Measurements from ENCODE around the gene NELL1.

The NELL1 gene

GRCh38 chr11:21520244-21520643 lies 850.9 kb downstream of the NELL1 start:
- no peak for DNase-seq

DNA sequence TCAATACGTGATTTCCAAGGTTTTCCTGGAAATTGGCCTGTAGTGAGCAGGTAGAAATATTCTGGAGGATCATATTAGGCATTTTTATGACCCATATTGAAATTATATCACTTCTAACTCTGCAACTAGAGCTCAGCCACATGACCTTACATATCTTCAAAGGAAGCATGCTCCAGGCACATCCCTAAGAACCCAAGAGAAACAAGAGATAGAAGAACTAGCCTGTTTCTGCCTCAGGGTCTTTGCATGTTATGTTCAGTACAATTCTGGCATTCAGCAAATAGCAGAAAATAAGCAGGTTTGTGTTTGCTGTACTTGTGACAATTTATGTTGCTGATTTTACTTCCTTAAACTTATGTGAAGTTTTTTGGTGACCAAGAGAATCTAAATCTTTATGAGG lies 859.8 kb downstream of the NELL1 start:
- DNase-seq = no peak

GRCh38 chr11:21534288-21534687 lies 864.9 kb downstream of the NELL1 start:
- DNase-seq = no peak

GRCh38 chr11:21537980-21538379 lies 868.6 kb downstream of the NELL1 start:
- DNase-seq = no peak

DNA sequence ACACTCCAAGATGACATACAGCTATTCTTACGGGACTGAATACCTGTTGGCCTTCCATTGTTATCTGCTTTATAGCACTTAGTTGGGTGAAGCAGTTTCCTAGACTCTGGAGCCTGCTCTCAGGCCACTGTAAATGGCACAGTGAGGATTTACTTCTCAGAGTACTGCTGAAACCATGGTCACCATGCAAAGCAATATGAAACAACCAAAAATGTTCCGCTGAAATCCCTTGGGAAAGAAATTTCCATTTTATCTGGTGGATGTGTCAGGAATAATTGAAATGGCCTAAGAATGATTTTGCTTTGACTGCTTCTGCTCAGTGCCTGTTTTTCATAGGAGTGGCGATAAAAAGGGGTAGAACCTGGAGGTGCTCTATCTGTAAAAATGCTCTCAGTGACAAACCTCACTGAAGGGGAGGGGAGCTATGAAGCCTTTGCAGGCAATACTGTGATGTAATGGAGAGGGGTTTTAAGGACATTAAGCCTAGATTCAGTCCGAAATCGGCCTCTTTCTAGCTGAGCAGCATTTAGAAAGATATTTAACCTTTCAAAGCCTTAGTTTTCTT lies 871.9 kb downstream of the NELL1 start:
- DNase-seq = no peak

DNA sequence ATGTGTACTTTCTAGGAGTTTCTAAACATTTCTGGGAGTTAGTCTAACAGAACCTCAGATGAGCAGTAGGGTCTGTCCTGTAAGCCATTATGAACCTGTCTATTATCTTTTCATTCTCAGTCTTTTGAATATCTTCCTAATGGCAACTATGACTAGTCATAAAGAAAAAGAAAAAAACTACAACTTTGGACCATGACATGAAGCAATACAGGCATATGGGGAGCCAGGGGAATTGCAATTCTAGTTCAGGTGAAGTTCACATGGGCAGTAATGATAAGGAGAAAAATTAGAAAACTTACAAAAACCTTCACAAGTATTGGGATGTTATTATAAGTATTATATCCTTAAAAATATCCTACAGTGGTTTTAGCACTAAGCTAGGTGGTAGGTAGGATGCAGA lies 874.5 kb downstream of the NELL1 start:
- DNase-seq = no peak

DNA sequence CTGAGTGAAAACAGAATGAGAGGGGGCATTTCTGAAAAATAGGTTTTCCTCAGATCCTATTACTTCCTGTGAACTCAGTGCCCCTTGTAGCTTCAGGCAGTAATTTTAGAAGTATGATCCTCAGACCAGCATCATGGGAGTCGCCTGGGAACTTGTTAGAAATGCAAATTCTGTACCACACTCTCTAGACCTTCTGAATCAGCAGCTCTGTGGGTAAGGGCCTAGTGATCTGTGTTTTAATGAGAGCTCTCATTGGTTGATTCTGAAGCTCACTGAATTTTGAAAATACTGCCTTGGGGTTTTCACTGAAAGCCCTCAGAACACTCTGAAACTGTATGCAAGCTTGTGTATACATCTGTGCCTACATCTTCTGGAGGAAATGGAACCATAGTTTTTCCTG lies 876.3 kb downstream of the NELL1 start:
- DNase-seq = no peak

- DNase-seq = no peak
Measured at GRCh38 chr11:21546703-21547102, 877.3 kb downstream of the NELL1 start.

- no peak for DNase-seq
Measured at GRCh38 chr11:21552911-21553310, 883.5 kb downstream of the NELL1 start.

DNA sequence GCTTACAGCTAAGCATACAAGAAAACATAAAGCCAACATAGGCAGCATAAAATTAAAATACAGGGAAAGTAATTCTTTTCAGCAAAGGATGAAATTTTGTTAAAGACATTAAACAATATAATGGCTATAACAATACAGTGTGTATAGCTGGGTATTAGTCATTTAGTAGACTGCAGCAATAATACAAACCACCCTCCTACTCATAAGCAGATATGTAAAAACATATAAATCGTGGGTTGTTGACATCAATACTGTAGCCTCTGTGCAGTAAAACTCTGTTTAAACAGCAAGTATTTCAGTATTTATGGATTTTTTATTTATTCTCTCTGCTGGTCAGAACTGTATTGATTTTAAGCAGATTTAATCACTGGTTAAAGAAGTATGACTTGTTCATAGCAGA lies 884.4 kb downstream of the NELL1 start:
- DNase-seq = no peak

GRCh38 chr11:21554284-21554683 lies 884.9 kb downstream of the NELL1 start:
- no peak for DNase-seq

DNA sequence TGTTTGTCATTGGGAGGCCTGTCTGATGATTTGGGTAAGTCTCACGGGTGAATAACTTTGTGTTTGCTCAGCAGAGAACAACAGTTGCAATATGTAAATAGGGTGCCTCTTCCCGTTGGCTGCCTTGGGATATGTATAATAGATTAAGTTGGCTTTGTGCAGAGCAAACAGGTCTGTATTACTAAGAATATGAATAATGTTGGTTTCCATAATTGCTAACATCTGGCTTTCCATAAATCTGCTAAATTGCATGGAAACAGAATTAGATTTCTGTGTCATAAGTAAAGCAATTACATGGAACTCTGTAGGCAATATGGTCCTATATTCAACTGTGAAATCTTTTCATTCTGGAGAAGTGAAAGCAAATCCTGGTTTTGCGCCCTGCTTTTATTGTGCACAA lies 887.5 kb downstream of the NELL1 start:
- DNase-seq = peak; percentile 84

DNA sequence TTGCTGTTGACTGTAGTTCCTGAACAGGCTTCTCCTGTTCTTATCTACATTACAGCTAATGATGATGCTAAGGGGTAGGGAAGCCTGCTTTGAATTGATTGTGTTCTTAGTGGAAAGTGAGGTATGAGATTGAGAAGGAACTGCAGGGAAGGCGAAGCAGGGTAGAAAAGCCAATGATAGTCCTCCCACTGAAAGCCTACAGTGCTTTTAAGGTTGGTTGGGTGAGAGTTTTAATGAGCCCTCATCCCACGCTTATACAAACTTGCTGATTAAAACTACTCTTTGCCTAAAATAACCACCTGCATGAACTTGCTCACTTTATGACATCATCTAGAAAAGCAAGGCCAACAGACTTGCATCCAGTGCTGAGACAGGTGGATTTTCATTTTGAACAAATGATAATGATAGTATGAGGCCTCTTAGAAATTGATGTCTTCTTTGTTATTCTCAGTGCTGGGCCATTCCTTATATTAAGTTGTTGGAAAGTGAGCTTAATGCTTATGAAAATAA lies 891.1 kb downstream of the NELL1 start:
- DNase-seq = no peak

GRCh38 chr11:21561581-21561980 lies 892.2 kb downstream of the NELL1 start:
- DNase-seq = no peak

GRCh38 chr11:21564095-21564494 lies 894.7 kb downstream of the NELL1 start:
- no peak for DNase-seq

DNA sequence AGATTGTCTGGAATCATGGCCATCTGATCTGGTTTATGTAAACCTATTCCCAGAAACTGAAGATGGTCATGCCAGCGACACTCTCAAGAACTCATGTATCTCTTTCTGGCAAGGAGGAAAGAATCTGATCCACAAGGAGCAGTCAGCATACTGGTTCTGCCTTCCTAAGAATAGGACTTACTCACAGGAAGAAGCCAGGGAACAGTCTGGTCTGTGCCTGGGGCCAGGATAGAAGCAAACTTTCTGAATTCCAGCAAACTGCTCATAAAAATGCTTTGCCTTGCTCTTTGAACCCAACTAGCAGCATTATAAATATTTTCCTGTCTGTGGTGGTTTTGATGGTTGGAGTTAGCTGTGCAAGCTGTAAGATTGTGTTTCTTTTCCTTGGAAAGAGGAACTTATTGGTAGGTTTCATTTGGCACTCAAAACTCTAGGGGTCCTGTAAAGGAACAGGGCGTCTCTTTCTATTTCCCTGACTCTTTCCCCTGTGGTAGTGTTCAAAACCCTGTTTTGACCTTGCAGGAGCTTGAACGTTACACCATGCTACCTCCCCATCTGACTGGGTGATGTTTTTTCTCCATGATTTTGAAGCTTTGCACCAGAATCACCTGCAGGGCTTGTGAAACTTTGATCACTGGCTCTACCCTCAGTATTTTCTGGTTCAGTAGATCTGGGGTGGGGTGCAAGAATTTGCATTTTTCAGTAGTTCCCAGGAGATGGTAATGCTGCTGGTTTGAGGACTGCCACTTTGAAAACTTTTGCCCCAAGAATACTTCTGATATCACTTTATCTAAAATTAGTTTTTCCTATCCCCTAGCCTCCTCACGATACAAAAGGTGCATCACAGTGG lies 895.7 kb downstream of the NELL1 start:
- DNase-seq = no peak

- DNase-seq = no peak
Measured at GRCh38 chr11:21566521-21567117, 897.2 kb downstream of the NELL1 start.

DNA sequence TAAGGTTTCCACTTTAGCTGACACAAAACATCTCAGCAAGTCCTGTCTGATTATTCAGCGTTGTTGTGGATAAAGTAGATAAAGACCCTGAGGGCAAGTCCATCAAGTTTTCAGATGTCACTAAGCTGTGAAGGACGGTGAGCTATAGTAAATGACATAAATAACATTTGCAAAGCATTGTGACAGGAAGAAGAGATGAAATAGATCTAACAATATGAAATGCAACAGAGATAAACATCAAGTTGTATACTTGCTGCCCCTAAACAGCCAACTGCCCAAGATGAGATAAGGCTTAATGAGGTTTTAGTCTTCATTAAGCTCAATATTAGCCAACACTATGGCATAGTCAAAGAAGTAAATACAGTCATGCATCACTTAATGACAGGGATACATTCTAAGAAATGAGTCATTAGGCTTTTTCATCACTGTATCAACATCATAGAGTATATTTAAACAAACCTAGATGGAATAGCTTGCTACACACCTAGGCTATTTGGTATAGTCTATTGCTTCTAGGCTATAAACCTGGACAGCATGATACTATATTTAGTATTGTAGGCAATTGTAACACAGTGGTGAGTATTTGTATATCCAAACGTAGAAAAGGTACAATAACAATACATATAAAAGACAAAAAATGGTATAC lies 898.4 kb downstream of the NELL1 start:
- no peak for DNase-seq

- DNase-seq = no peak
Measured at GRCh38 chr11:21572210-21572609, 902.8 kb downstream of the NELL1 start.

GRCh38 chr11:21582791-21583190 lies 913.4 kb downstream of the NELL1 start:
- no peak for DNase-seq

DNA sequence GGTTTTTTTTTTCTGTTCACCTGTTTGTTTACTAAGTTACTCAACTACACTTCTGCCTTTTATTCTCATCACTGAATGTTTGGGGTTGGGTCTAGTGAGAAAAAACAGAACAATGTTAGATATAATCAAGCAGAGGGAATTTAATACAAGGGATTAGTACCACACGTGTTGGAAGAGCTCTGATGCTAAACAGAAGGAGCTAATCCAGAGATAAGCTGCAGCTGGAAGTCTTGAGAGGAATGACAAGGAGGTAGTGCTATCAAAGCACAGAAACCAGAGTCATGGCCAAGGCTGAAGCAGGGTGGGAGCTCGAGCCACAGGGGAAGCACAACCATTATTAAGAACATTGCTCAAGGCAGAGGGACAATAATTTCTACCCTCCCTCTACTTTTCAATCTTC lies 919.4 kb downstream of the NELL1 start:
- no peak for DNase-seq

DNA sequence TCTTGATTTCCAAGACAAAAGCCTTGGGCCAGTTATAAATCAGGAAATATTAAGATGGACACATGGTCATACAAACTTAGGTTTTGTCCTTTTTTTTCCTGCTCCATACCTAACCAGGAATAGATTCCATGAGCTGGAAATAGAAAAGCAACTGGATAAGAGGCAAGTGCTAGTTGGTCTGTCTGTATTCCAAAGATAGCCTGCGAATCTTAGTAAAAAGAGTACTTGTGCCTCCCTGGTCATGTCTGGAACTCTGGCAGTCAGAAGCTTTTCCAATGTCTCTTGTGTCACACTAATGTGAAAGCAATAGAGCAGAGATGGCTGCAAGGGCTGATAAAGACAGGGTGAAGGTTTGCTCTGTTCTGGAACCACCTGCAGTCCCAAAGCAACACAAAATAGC lies 933.3 kb downstream of the NELL1 start:
- DNase-seq = no peak

DNA sequence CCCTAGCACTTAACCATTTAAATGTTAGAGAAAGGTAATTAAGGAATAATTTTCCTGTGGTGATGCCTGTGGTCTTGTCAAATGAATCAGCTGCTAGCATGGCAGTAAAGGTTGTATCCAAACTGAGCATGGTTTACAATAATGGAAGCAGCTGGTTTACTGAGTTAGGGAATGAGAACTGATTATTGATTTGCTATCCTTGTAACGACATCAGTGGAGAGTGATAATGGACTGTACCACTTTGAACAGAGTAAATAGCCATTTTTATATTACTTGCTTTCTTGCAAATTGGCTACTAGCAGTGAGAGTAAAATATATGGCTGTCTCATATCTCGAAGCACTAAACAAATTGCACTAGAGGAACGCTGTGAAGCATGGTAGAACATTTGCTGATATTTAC lies 934.5 kb downstream of the NELL1 start:
- no peak for DNase-seq

DNA sequence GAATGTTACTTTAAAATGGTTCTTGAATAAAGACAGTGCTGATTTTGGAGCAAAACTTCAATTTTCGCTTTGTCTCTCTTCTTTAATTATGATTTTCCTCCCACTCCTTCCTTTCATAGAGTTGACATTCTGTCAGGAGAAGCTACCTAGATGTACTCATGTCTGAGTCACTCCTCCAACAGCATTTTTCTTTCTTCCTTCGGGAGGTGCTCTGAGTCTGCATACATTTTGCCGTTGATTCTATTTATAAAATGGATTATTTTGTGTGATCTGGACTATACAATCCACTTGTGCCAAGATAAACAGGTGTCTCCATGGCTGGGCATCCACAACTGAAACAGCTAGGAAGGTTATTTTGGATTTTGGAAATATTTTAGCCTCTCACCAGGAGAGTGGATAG lies 935.2 kb downstream of the NELL1 start:
- DNase-seq = no peak
